ENCODE measurements around the gene NELFE.

DNA sequence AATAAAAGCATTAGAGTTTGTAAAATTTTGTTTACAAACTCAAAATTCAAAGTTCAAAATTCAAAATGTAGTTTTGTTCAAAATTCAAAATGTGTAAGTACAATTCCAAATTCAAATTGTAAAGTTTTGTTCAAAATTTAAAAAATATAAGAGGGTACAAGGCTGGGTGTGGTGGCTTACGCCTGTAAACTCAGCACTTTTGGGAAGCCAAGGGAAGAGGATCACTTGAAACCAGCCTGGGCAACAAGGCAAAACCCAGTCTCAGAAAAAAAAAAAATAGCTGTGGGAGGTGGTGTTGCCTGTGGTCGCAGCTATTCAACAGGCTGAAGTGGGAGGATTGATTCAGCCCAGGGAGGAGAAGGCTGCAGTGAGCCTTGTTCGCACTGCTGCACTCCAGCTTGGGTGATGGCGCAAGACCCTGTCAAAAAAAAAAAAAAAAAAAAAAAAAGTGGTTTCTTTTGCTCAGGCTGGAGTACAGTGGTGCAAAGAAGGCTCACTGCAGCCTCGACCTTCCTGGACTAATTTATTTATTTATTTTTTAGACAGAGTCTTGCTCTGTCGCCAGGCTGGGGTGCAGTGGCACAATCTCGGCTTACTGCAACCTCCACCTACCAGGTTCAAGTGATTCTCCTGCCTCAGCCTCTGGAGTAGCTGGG is 51.5 kb downstream of the NELFE start:
- TF ChIP-seq POLR2A (IDR thresholded peaks at IDR 0.05; ENCODE audit: extremely low read depth, insufficient read length), result no peak
- TF ChIP-seq, protein P1, sequence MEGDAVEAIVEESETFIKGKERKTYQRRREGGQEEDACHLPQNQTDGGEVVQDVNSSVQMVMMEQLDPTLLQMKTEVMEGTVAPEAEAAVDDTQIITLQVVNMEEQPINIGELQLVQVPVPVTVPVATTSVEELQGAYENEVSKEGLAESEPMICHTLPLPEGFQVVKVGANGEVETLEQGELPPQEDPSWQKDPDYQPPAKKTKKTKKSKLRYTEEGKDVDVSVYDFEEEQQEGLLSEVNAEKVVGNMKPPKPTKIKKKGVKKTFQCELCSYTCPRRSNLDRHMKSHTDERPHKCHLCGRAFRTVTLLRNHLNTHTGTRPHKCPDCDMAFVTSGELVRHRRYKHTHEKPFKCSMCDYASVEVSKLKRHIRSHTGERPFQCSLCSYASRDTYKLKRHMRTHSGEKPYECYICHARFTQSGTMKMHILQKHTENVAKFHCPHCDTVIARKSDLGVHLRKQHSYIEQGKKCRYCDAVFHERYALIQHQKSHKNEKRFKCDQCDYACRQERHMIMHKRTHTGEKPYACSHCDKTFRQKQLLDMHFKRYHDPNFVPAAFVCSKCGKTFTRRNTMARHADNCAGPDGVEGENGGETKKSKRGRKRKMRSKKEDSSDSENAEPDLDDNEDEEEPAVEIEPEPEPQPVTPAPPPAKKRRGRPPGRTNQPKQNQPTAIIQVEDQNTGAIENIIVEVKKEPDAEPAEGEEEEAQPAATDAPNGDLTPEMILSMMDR (IDR thresholded peaks at IDR 0.05; ENCODE audit: low read depth, low read length), result no peak
